Measurements from ENCODE around the gene NRN1L.
A peak's percentile ranks its signal among the peaks of the same experiment; 100 is the strongest.

NRN1L gene

DNA sequence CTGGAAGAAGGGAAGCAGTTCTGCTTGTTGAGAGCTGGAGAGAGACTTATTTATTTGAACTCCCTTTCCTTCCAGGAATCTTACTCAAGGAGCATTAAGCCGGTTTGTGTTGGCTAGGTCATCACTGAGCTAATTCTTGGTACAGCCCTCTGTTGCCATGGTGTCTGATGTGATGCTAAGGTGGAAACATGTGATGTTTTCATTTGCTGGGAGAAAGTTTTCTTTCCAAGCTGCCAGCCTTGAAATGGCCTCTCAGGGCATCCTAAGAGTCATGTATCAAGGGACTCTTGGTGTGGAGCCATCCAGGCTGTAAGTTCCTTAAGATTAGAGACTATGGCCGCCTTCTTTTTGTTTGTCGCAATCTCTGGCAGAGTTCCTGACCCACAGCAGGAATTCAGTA, 12.5 kb downstream of the NRN1L start:
- Histone ChIP-seq H2BK120ac (ENCODE audit: insufficient read depth, low read length, poor library complexity) (no peak overlapping the region), H3K18ac (ENCODE audit: low read length) (no peak overlapping the region), H2BK5ac (ENCODE audit: low read depth, low read length, poor library complexity) (no peak overlapping the region), H3K36me3 (ENCODE audit: control insufficient read depth in 1 of 2, insufficient read depth in 2 of 2, low read length in 2 of 2) (peaks cover 0 to 4% of the 10 kb centered on the region in 2 experiments), H3K27me3 (ENCODE audit: insufficient read depth, low read length) (no peaks in the 10 kb centered on the region), H3K9ac (ENCODE audit: low read length) (no peak overlapping the region), H4K91ac (ENCODE audit: low read depth, low read length) (no peak overlapping the region), H3K23ac (ENCODE audit: low read length) (no peak overlapping the region), H3K27ac (ENCODE audit: low read depth, low read length) (no peak overlapping the region), H2AK5ac (ENCODE audit: low read length) (no peak overlapping the region), H3K14ac (ENCODE audit: low read length) (no peak overlapping the region), H3K4me2 (ENCODE audit: low read length) (no peak overlapping the region), H2AFZ (ENCODE audit: insufficient read depth, low read length, poor library complexity) (no peak overlapping the region), H3K4ac (ENCODE audit: low read depth, low read length) (no peak overlapping the region), H3K79me2 (ENCODE audit: control insufficient read depth, insufficient read depth, low read length, poor library complexity) (peaks cover 8% of the 10 kb centered on the region), H4K8ac (ENCODE audit: low read depth, low read length) (no peak overlapping the region), H4K12ac (ENCODE audit: low read depth, low read length) (no peak overlapping the region), H3K79me1 (ENCODE audit: low read length) (peaks cover 6% of the 10 kb centered on the region), H2BK12ac (ENCODE audit: low read length) (no peak overlapping the region), H3K4me3 (ENCODE audit: low read depth, low read length) (no peak overlapping the region), H3K9me3 (ENCODE audit: insufficient read depth, low read depth, low read length) (no peaks in the 10 kb centered on the region), H3K4me1 (ENCODE audit: control insufficient read depth in 1 of 2, insufficient read depth in 2 of 2, low read length in 2 of 2) (peaks cover 5 to 8% of the 10 kb centered on the region in 2 experiments)
- WGBS (ENCODE audit: extremely low coverage, insufficient coverage, insufficient read length): no CpG with 5 or more reads among the region's 3 CpGs
- no peak for DNase-seq

DNA sequence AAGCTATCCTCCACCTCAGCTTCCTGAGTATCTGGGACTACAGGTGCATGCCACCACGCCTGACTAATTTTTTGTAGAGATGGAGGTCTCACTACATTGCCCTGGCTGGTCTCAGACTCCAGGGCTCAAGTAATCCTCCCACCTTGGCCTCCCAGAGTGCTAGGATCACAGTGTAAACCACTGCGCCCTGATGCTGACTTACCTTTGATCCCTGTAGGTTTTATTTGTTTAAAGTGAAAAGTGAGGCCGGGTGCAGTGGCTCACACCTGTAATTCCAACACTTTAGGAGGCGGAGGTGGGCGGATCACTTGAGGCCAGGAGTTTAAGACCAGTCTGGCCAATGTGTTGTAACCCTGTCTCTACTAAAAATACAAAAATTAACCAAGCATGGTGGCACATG, 17.0 kb downstream of the NRN1L start:
- H4K8ac ChIP-seq (ENCODE audit: low read depth, low read length): no peak overlapping the region
- no peak overlapping the region for H4K12ac ChIP-seq (ENCODE audit: low read depth, low read length)
- H3K23ac ChIP-seq (ENCODE audit: low read length): no peak overlapping the region
- H2BK120ac ChIP-seq (ENCODE audit: insufficient read depth, low read length, poor library complexity): no peak overlapping the region
- H3K4me1 ChIP-seq (ENCODE audit: control insufficient read depth in 1 of 2, insufficient read depth in 2 of 2, low read length in 2 of 2): no peaks in the 10 kb centered on the region
- H3K79me2 ChIP-seq (ENCODE audit: control insufficient read depth, insufficient read depth, low read length, poor library complexity): no peaks in the 10 kb centered on the region
- WGBS (ENCODE audit: extremely low coverage, insufficient coverage, insufficient read length): no CpG with 5 or more reads among the region's 5 CpGs
- H3K4ac ChIP-seq (ENCODE audit: low read depth, low read length): peak overlapping the region; percentile 33
- H3K27ac ChIP-seq (ENCODE audit: low read depth, low read length): no peak overlapping the region
- H2AK5ac ChIP-seq (ENCODE audit: low read length): no peak overlapping the region
- no peak overlapping the region for H2BK5ac ChIP-seq (ENCODE audit: low read depth, low read length, poor library complexity)
- no peak overlapping the region for H3K4me3 ChIP-seq (ENCODE audit: low read depth, low read length)
- no peak overlapping the region for H3K18ac ChIP-seq (ENCODE audit: low read length)
- no peaks in the 10 kb centered on the region for H3K79me1 ChIP-seq (ENCODE audit: low read length)
- H3K4me2 ChIP-seq (ENCODE audit: low read length): no peak overlapping the region
- peaks cover 3 to 7% of the 10 kb centered on the region in 2 experiments for H3K36me3 ChIP-seq (ENCODE audit: control insufficient read depth in 1 of 2, insufficient read depth in 2 of 2, low read length in 2 of 2)
- H2AFZ ChIP-seq (ENCODE audit: insufficient read depth, low read length, poor library complexity): no peak overlapping the region
- no peak overlapping the region for H3K9ac ChIP-seq (ENCODE audit: low read length)
- DNase-seq: no peak
- no peaks in the 10 kb centered on the region for H3K9me3 ChIP-seq (ENCODE audit: insufficient read depth, low read depth, low read length)
- no peak overlapping the region for H4K91ac ChIP-seq (ENCODE audit: low read depth, low read length)
- no peak overlapping the region for H2BK12ac ChIP-seq (ENCODE audit: low read length)
- H3K14ac ChIP-seq (ENCODE audit: low read length): no peak overlapping the region
- H3K27me3 ChIP-seq (ENCODE audit: insufficient read depth, low read length): no peaks in the 10 kb centered on the region

DNA sequence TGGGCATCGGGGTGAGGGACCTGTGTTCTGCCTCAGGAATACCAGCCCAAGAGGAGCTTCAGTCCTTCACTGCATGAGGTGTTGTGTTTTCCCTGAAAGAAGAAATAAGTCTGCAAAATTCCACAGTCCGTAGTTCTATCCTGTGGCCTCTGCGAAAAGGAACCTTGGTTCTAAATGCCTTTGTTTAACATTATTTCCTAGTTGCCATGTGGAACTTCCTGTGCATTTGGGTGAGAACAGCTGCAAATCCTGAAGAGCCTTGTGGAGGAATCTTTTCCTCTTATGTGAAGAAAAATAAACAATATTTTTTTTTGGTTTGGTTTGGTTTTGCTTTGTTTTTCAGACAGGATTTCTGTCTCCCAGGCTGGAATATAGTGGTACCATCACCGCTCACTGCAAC, 18.1 kb downstream of the NRN1L start:
- H2AFZ ChIP-seq (ENCODE audit: insufficient read depth, low read length, poor library complexity): no peak overlapping the region
- no peaks in the 10 kb centered on the region for H3K27me3 ChIP-seq (ENCODE audit: insufficient read depth, low read length)
- H2AK5ac ChIP-seq (ENCODE audit: low read length): no peak overlapping the region
- no peak overlapping the region for H2BK120ac ChIP-seq (ENCODE audit: insufficient read depth, low read length, poor library complexity)
- H3K4me1 ChIP-seq (ENCODE audit: control insufficient read depth in 1 of 2, insufficient read depth in 2 of 2, low read length in 2 of 2): no peaks in the 10 kb centered on the region
- H4K91ac ChIP-seq (ENCODE audit: low read depth, low read length): no peak overlapping the region
- H2BK5ac ChIP-seq (ENCODE audit: low read depth, low read length, poor library complexity): no peak overlapping the region
- no peak overlapping the region for H3K9ac ChIP-seq (ENCODE audit: low read length)
- no peaks in the 10 kb centered on the region for H3K79me1 ChIP-seq (ENCODE audit: low read length)
- no peak overlapping the region for H2BK12ac ChIP-seq (ENCODE audit: low read length)
- no peak overlapping the region for H3K4me3 ChIP-seq (ENCODE audit: low read depth, low read length)
- WGBS (ENCODE audit: extremely low coverage, insufficient coverage, insufficient read length): no CpG with 5 or more reads among the region's 4 CpGs
- peaks cover 3 to 7% of the 10 kb centered on the region in 2 experiments for H3K36me3 ChIP-seq (ENCODE audit: control insufficient read depth in 1 of 2, insufficient read depth in 2 of 2, low read length in 2 of 2)
- H3K23ac ChIP-seq (ENCODE audit: low read length): no peak overlapping the region
- H4K8ac ChIP-seq (ENCODE audit: low read depth, low read length): no peak overlapping the region
- H4K12ac ChIP-seq (ENCODE audit: low read depth, low read length): no peak overlapping the region
- no peak overlapping the region for H3K18ac ChIP-seq (ENCODE audit: low read length)
- no peak overlapping the region for H3K4me2 ChIP-seq (ENCODE audit: low read length)
- DNase-seq: no peak
- H3K4ac ChIP-seq (ENCODE audit: low read depth, low read length): no peak overlapping the region
- H3K14ac ChIP-seq (ENCODE audit: low read length): no peak overlapping the region
- H3K9me3 ChIP-seq (ENCODE audit: insufficient read depth, low read depth, low read length): no peaks in the 10 kb centered on the region
- no peaks in the 10 kb centered on the region for H3K79me2 ChIP-seq (ENCODE audit: control insufficient read depth, insufficient read depth, low read length, poor library complexity)
- no peak overlapping the region for H3K27ac ChIP-seq (ENCODE audit: low read depth, low read length)

DNA sequence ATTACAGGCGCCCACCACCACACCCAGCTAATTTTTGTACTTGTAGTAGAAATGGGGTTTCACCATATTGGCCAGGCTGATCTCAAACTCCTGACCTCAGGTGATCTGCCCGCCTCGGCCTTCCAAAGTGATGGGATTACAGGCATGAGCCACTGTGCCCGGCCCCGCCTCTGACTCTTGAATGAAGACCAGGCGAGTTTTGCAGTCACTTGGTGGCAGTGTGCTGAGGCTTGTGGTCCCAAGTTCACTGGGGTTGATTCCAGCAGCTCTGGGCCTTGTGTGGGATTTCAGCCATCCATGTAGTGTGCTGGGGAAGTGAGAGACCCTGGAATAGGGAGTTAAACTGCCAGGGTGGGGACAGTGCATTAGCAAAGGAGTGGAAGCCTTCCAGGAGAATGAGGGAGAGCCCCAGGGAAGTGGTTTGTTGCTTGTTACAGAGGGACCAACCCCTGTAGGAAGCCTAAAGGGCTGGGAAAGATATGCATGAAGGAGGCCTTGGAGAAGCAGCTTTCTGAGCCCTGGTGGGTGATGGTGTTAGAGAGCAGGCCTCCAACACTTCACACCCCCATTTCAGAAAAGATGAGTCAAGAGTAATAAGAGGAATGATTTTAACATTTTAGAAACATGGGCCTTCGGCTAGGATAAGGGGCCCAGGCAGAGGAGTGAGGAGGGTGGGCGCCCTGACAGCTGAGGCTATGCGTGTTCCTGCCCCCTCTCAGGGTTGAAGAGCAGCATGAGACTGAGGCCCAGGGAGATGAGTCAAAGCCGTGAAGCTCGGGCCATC, 22.9 kb downstream of the NRN1L start:
- H4K12ac ChIP-seq (ENCODE audit: low read depth, low read length): no peak overlapping the region
- no peak for DNase-seq
- no peak overlapping the region for H3K27ac ChIP-seq (ENCODE audit: low read depth, low read length)
- H3K79me1 ChIP-seq (ENCODE audit: low read length): no peaks in the 10 kb centered on the region
- no peak overlapping the region for H3K18ac ChIP-seq (ENCODE audit: low read length)
- H3K27me3 ChIP-seq (ENCODE audit: insufficient read depth, low read length): no peaks in the 10 kb centered on the region
- WGBS (ENCODE audit: extremely low coverage, insufficient coverage, insufficient read length): no CpG with 5 or more reads among the region's 11 CpGs
- H3K4me3 ChIP-seq (ENCODE audit: low read depth, low read length): no peak overlapping the region
- no peak overlapping the region for H3K4ac ChIP-seq (ENCODE audit: low read depth, low read length)
- no peak overlapping the region for H4K8ac ChIP-seq (ENCODE audit: low read depth, low read length)
- no peak overlapping the region for H2AK5ac ChIP-seq (ENCODE audit: low read length)
- H3K79me2 ChIP-seq (ENCODE audit: control insufficient read depth, insufficient read depth, low read length, poor library complexity): no peaks in the 10 kb centered on the region
- H3K4me1 ChIP-seq (ENCODE audit: control insufficient read depth in 1 of 2, insufficient read depth in 2 of 2, low read length in 2 of 2): no peaks in the 10 kb centered on the region
- H3K36me3 ChIP-seq (ENCODE audit: control insufficient read depth in 1 of 2, insufficient read depth in 2 of 2, low read length in 2 of 2): peaks cover 22 to 23% of the 10 kb centered on the region in 2 experiments
- no peak overlapping the region for H2AFZ ChIP-seq (ENCODE audit: insufficient read depth, low read length, poor library complexity)
- no peak overlapping the region for H3K23ac ChIP-seq (ENCODE audit: low read length)
- H3K9me3 ChIP-seq (ENCODE audit: insufficient read depth, low read depth, low read length): peaks cover 2% of the 10 kb centered on the region
- H4K91ac ChIP-seq (ENCODE audit: low read depth, low read length): no peak overlapping the region
- H3K9ac ChIP-seq (ENCODE audit: low read length): no peak overlapping the region
- H2BK5ac ChIP-seq (ENCODE audit: low read depth, low read length, poor library complexity): no peak overlapping the region
- no peak overlapping the region for H2BK120ac ChIP-seq (ENCODE audit: insufficient read depth, low read length, poor library complexity)
- H2BK12ac ChIP-seq (ENCODE audit: low read length): no peak overlapping the region
- H3K14ac ChIP-seq (ENCODE audit: low read length): no peak overlapping the region
- no peak overlapping the region for H3K4me2 ChIP-seq (ENCODE audit: low read length)
